Spleen (tissue), 11 donors: ENCODE measurements around the gene CT47C1. TPM values are rescaled to one million over a fixed set of nuclear protein-coding genes. Genes with fewer than 3 reads are reported as not detected.
A peak's percentile ranks its signal among the peaks of the same experiment; 100 is the strongest.

Experiments used
- DNase-seq: peaks from one replicate; pipeline ENCODE4 v3.0.0-alpha.2; 2020
- H3K27ac ChIP-seq, 8 donors: fragments of 200-600 bp; sonication (generic) in 7 of 8; 1 replicate in 4 of 8; 2 replicates in 4 of 8; pipeline versions ENCODE4 v1.5.0 to v1.8.0; 2016 to 2021; ENCODE audit warnings: inconsistent platforms in 4 of 8, mild to moderate bottlenecking in 4 of 8, moderate library complexity in 1 of 8
- H3K27me3 ChIP-seq, 7 donors: fragments of 200-600 bp; sonication (generic) in 6 of 7; replicated peaks in 1 of 7; 1 replicate in 4 of 7; 2 replicates in 3 of 7; pipeline versions ENCODE4 v1.5.0 to v1.8.0; 2016 to 2021; ENCODE audit warnings: inconsistent platforms in 3 of 7, mild to moderate bottlenecking in 1 of 7
- H3K36me3 ChIP-seq, 6 donors: fragments of 200-600 bp; sonication (generic) in 5 of 6; 1 replicate in 4 of 6; 2 replicates in 2 of 6; pipeline versions ENCODE4 v1.5.0 to v1.8.0; 2016 to 2021; ENCODE audit warnings: inconsistent platforms in 2 of 6
- H3K4me1 ChIP-seq, 6 donors: fragments of 200-600 bp; sonication (generic) in 5 of 6; 1 replicate in 3 of 6; 2 replicates in 3 of 6; pipeline versions ENCODE4 v1.5.0 to v1.8.0; 2016 to 2021; ENCODE audit warnings: inconsistent platforms in 3 of 6
- H3K4me3 ChIP-seq, 8 donors: fragments of 200-600 bp; sonication (generic) in 7 of 8; 1 replicate in 4 of 8; 2 replicates in 4 of 8; pipeline versions ENCODE4 v1.5.0 to v1.8.0; 2016 to 2021; ENCODE audit warnings: inconsistent platforms in 4 of 8, mild to moderate bottlenecking in 4 of 8, moderate library complexity in 2 of 8
- H3K9me3 ChIP-seq, 8 donors: fragments of 200-600 bp; sonication (generic) in 7 of 8; 1 replicate in 4 of 8; 2 replicates in 4 of 8; pipeline versions ENCODE4 v1.5.0 to v1.8.0; 2016 to 2021; ENCODE audit warnings: inconsistent platforms in 4 of 8
- CTCF ChIP-seq, 11 experiments: fragments of 200-600 bp in 7 of 11; fragments of 450-650 bp in 4 of 11; sonication (generic) in 4 of 11; IDR thresholded peaks in 8 of 11; conservative IDR thresholded peaks in 3 of 11; 1 replicate in 7 of 11; 2 replicates in 4 of 11; pipeline versions ENCODE4 v1.4.0 to v1.8.0; 2016 to 2021; ENCODE audit warnings: antibody characterized with exemption in 11 of 11, inconsistent platforms in 4 of 11, mild to moderate bottlenecking in 1 of 11
- POLR2A ChIP-seq, 3 donors: fragments of 450-650 bp; IDR thresholded peaks; one replicate each; pipeline ENCODE4 v1.5.1; 2017; ENCODE audit warnings: antibody characterized with exemption in 3 of 3, mild to moderate bottlenecking in 1 of 3
- POLR2AphosphoS5 ChIP-seq, 3 donors: sonication (generic); formaldehyde crosslinking; IDR thresholded peaks; one replicate each; pipeline ENCODE4 v1.5.1; 2017; ENCODE audit warnings: antibody characterized with exemption in 3 of 3
- WGBS, 5 donors: extraction: QIAGEN DNeasy Blood & Tissue Kit in 3 of 5; methylation state at CpG; one replicate each; pipeline versions ENCODE4 v1.1.5 to v1.1.7; 2013 to 2018; 5-methylcytosine and 5-hydroxymethylcytosine counted together
- intact Hi-C: fragments of 100-400 bp; cut with DNase I; formaldehyde crosslinking; loops from one replicate; pipeline ENCODE4 v1.15.0; 2023; ENCODE audit warnings: low total_unique reads
- polyA plus RNA-seq, 3 donors: library from polyadenylated mRNA; stranded (reverse); fragments of 200-250 nt; gene quantifications; one replicate each; pipeline ENCODE4 v1.2.1, GENCODE V29; 2013
- total RNA-seq, 7 donors: library from RNA; depleted of rRNA in 3 of 7; stranded (reverse); fragments of >200 nt in 3 of 7; fragmentation: NEBNext Ultra II Directional in 4 of 7; extraction: Animal tissue kit (Norgen Biotek cat#: 25700) in 4 of 7; gene quantifications; one replicate each; pipeline versions ENCODE4 v1.1.0 to v1.2.1, GENCODE V29; 2016 to 2021
- donor health status: healthy with polysubstance abuse.
- donor health status: DM: no; HTN: no; CAD: no; lungs with moderate emphysema.
- donor health status: DM: no; HTN: no; CAD: no.
- donor health status: Bipolar disorder and iron deficiency.
- donor health status: healthy.
- donor health status: DM: no; HTN: no; CAD: no.
- donor health status: DM: yes; HTN: yes; CAD: no.

CT47C1 gene
- total and polyA plus RNA-seq, 10 donors, result not detected

- Histone ChIP-seq H3K9me3 (no peaks in the 10 kb centered on the region), H3K27me3 (peaks cover 0 to 13% (median 0%) of the 10 kb centered on the region in 7 donors), H3K4me1 (no peaks in the 10 kb centered on the region), H3K4me3 (no peak overlapping the region), H3K36me3 (no peaks in the 10 kb centered on the region), H3K27ac (no peak overlapping the region)
- intact Hi-C loops, result no loop called here
- no peak for TF ChIP-seq POLR2A (IDR thresholded peaks at IDR 0.05)
- no peak for TF ChIP-seq POLR2AphosphoS5 (IDR thresholded peaks at IDR 0.05)
- TF ChIP-seq CTCF (IDR thresholded peaks at IDR 0.05 in 8 of 11, conservative IDR thresholded peaks at IDR 0.05 in 3 of 11), result no peak
- no peak for DNase-seq
- 76 to 92% (median 89%) methylated on average over 6 of the region's 6 CpGs for WGBS, 5 donors
Observed at GRCh38 chrX:119062750-119063374, 9.9 kb upstream of the CT47C1 start.

- Histone ChIP-seq H3K36me3 (no peaks in the 10 kb centered on the region), H3K9me3 (no peaks in the 10 kb centered on the region), H3K4me1 (no peaks in the 10 kb centered on the region), H3K4me3 (no peak overlapping the region), H3K27ac (no peak overlapping the region), H3K27me3 (peaks cover 0 to 11% (median 0%) of the 10 kb centered on the region in 7 donors)
- WGBS, 5 donors, result 75 to 94% (median 93%) methylated on average over 7 of the region's 7 CpGs
- no peak for TF ChIP-seq POLR2AphosphoS5 (IDR thresholded peaks at IDR 0.05)
- no peak for TF ChIP-seq CTCF (IDR thresholded peaks at IDR 0.05 in 8 of 11, conservative IDR thresholded peaks at IDR 0.05 in 3 of 11)
- TF ChIP-seq POLR2A (IDR thresholded peaks at IDR 0.05), result no peak
- DNase-seq, result no peak
- intact Hi-C loops, result no loop called here
Observed at GRCh38 chrX:119063428-119063827, 9.4 kb upstream of the CT47C1 start.

GRCh38 chrX:119067023-119067739, 5.6 kb upstream of the CT47C1 start:
- intact Hi-C loops, result loop anchor here (5.0 kb wide), 1 partner anchor 220 kb away; no protein-coding TSS in a partner anchor
- no peak for DNase-seq
- H3K36me3 ChIP-seq, result no peaks in the 10 kb centered on the region
- 0 to 6% (median 2%) methylated on average over 7 of the region's 7 CpGs for WGBS, 5 donors
- H3K9me3 ChIP-seq, result no peaks in the 10 kb centered on the region
- TF ChIP-seq POLR2A (IDR thresholded peaks at IDR 0.05) (no peak), CTCF (IDR thresholded peaks at IDR 0.05 in 8 of 11, conservative IDR thresholded peaks at IDR 0.05 in 3 of 11) (peak; percentile 17 to 80 (median 59))
- H3K27me3 ChIP-seq, result no peaks in the 10 kb centered on the region
- H3K27ac ChIP-seq, result no peak overlapping the region
- H3K4me3 ChIP-seq, result no peak overlapping the region
- H3K4me1 ChIP-seq, result no peaks in the 10 kb centered on the region

- Histone ChIP-seq H3K9me3 (no peaks in the 10 kb centered on the region), H3K4me1 (no peaks in the 10 kb centered on the region), H3K27ac (no peak overlapping the region), H3K36me3 (no peaks in the 10 kb centered on the region), H3K4me3 (no peak overlapping the region), H3K27me3 (no peaks in the 10 kb centered on the region)
- TF ChIP-seq CTCF (IDR thresholded peaks at IDR 0.05 in 8 of 11, conservative IDR thresholded peaks at IDR 0.05 in 3 of 11) (no peak), POLR2AphosphoS5 (IDR thresholded peaks at IDR 0.05) (no peak), POLR2A (IDR thresholded peaks at IDR 0.05) (no peak)
- DNase-seq, result no peak
- intact Hi-C loops, result loop anchor here (5.0 kb wide), 1 partner anchor 222 kb away; no protein-coding TSS in a partner anchor
- 36 to 81% (median 72%) methylated on average over 1 of the region's 1 CpG for WGBS, 5 donors
Observed at GRCh38 chrX:119069128-119069527, 3.7 kb upstream of the CT47C1 start.
